Measurements from ENCODE around the gene PAWR. TPM values are rescaled to one million over a fixed set of nuclear protein-coding genes. Genes with fewer than 3 reads are reported as not detected.

The PAWR gene
- total RNA-seq, 1 donor from 2014 or later, result 10.5 TPM

DNA sequence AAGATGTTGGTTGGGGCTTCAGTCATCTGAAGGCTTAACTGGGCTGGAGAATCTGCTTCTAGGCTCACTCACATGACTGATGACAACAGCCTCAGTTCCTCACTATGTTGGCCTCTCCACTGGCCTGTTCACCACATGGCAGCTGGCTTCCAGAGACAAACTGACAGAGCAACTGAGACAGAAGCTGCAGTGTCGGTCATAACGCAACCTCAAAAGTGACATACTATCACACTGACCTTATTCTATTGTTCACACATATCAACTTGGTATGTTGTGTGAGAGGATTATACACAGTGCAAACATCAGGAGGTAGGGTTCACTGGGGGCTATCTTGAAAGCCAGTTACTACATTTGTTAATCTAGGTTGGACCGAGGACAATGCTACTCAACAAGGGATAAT, 92.9 kb downstream of the PAWR start:
- DNase-seq, result no peak
- Histone ChIP-seq H3K9me3 (replicated peaks) (no peaks in the 10 kb centered on the region), H3K4me1 (no peaks in the 10 kb centered on the region), H3K27me3 (ENCODE audit: low read depth) (no peaks in the 10 kb centered on the region), H3K36me3 (no peaks in the 10 kb centered on the region), H3K4me3 (no peak overlapping the region), H3K27ac (replicated peaks) (no peak overlapping the region)
- no peak for TF ChIP-seq CTCF (IDR thresholded peaks at IDR 0.05; ENCODE audit: borderline replicate concordance)
- intact Hi-C loops (cut with micrococcal nuclease), result no loop called here

DNA sequence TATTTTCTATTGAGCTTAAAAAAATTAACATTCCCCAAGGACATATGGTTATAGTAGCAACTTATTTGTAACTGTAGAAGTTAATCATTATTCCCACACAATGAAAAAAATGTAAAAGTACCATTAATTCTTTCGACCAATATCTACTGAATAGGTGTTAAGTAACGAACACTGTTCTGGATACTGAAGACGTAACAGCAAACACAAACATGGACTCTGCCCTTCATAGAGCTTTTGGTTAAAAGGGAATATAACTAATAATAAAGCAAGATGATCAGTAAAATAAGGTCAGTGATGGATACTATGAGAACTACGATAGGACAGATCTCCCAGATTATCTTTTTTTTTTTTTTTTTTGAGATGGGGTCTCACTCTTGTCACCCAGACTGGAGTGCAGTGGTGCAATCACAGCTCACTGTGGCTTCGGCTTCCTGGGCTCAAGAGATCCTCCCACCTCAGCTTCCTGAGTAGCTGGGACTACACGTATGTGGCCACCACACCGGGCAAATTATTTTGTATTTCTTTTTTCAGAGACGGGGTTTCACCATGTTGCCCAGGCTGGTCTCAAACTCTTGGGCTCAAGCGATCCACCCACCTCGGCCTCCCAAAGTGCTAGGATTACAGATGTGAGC, 93.9 kb downstream of the PAWR start:
- DNase-seq, result no peak
- no peak overlapping the region for H3K4me3 ChIP-seq
- H3K4me1 ChIP-seq, result no peaks in the 10 kb centered on the region
- no peak for TF ChIP-seq CTCF (IDR thresholded peaks at IDR 0.05; ENCODE audit: borderline replicate concordance)
- no peaks in the 10 kb centered on the region for H3K9me3 ChIP-seq (replicated peaks)
- no peak overlapping the region for H3K27ac ChIP-seq (replicated peaks)
- no peaks in the 10 kb centered on the region for H3K36me3 ChIP-seq
- H3K27me3 ChIP-seq (ENCODE audit: low read depth), result no peaks in the 10 kb centered on the region
- intact Hi-C loops (cut with micrococcal nuclease), result no loop called here

DNA sequence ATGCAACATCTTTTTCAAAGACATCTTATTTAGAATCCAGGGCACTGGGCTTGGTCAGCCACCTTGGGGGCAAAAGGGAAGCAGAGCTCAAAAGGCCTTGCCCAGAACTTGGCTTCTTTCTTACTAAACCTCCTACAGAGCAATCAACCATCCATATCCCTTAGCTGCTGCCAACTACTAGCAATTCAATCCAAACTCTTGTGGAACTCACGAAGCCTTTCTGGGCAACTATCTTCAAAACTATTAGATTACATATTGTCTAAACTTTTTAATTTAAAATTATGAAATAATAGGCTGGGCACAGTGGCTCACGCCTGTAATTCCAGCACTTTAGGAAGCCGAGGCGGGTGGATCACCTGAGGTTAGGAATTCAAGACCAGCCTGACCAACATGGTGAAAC, 95.5 kb downstream of the PAWR start:
- no peak for TF ChIP-seq CTCF (IDR thresholded peaks at IDR 0.05; ENCODE audit: borderline replicate concordance)
- Histone ChIP-seq H3K4me1 (no peaks in the 10 kb centered on the region), H3K4me3 (no peak overlapping the region), H3K36me3 (no peaks in the 10 kb centered on the region), H3K9me3 (replicated peaks) (no peaks in the 10 kb centered on the region), H3K27me3 (ENCODE audit: low read depth) (no peaks in the 10 kb centered on the region), H3K27ac (replicated peaks) (no peak overlapping the region)
- intact Hi-C loops (cut with micrococcal nuclease), result no loop called here
- no peak for DNase-seq

DNA sequence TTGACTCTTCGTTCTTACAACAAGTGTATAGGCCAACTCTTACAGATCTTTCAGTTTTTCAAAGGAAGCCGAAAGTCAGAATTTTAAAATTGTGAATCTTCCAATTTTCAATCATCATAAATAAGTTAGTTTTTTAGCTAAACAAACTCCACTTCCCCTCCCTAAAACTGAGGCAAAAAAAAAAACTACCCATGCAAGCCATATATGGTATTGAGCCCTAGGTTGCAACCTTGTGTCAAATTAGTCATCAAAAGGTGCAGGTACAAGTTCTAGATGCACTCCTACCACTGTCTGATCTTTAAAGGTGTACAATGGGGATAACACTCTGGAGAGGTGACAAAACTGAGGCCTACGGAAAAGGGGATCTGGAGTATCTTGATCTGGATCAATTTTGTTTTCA, 97.9 kb downstream of the PAWR start:
- Histone ChIP-seq H3K9me3 (replicated peaks) (no peaks in the 10 kb centered on the region), H3K27me3 (ENCODE audit: low read depth) (no peaks in the 10 kb centered on the region), H3K4me1 (no peaks in the 10 kb centered on the region), H3K27ac (replicated peaks) (no peak overlapping the region), H3K4me3 (no peak overlapping the region), H3K36me3 (no peaks in the 10 kb centered on the region)
- intact Hi-C loops (cut with micrococcal nuclease), result no loop called here
- DNase-seq, result no peak
- no peak for TF ChIP-seq CTCF (IDR thresholded peaks at IDR 0.05; ENCODE audit: borderline replicate concordance)

- Histone ChIP-seq H3K4me1 (no peaks in the 10 kb centered on the region), H3K4me3 (no peak overlapping the region), H3K9me3 (replicated peaks) (no peaks in the 10 kb centered on the region), H3K36me3 (no peaks in the 10 kb centered on the region), H3K27ac (replicated peaks) (no peak overlapping the region), H3K27me3 (ENCODE audit: low read depth) (no peaks in the 10 kb centered on the region)
- intact Hi-C loops (cut with micrococcal nuclease), result no loop called here
- DNase-seq, result no peak
- no peak for TF ChIP-seq CTCF (IDR thresholded peaks at IDR 0.05; ENCODE audit: borderline replicate concordance)
Observed at GRCh38 chr12:79591988-79592387, 98.8 kb downstream of the PAWR start.

All from left ventricle myocardium inferior (tissue), 1 donor.